ENCODE data around the gene ATP8B2. TPM values are rescaled to one million over a fixed set of nuclear protein-coding genes. Genes with fewer than 3 reads are reported as not detected.
"Not testable (repeated sequence)": the region's sequence is repeated elsewhere in the genome, so short reads cannot be mapped to it uniquely, and the experiment has no call there.

ATP8B2 gene
- total RNA-seq, 4 donors from 2014 or later = 9.1 to 30.8 (median 19.6) TPM

GRCh38 chr1:154295408-154296235 is 29.7 kb upstream of the ATP8B2 start:
- no peak for DNase-seq (ENCODE audit: low spot score in 2 of 2)
- TF ChIP-seq CTCF (IDR thresholded peaks at IDR 0.05) (no peak), POLR2A (IDR thresholded peaks at IDR 0.05) (no peak)
- intact Hi-C loops (cut with DNase I; ENCODE audit: low total_unique reads) = no loop called here
- H3K4me3 ChIP-seq (ENCODE audit: low read depth, poor library complexity, severe bottlenecking) = no peak overlapping the region
- WGBS, 2 donors = 77 to 82% methylated on average over 8 of the region's 8 CpGs

- intact Hi-C loops (cut with DNase I; ENCODE audit: low total_unique reads) = no loop called here
- H3K4me3 ChIP-seq (ENCODE audit: low read depth, poor library complexity, severe bottlenecking) = no peak overlapping the region
- WGBS, 2 donors = 77 to 100% methylated on average over 1 of the region's 1 CpG
- no peak for TF ChIP-seq CTCF (IDR thresholded peaks at IDR 0.05)
- TF ChIP-seq POLR2A (IDR thresholded peaks at IDR 0.05) = no peak
- DNase-seq (ENCODE audit: low spot score in 2 of 2) = no peak
Measured at GRCh38 chr1:154301582-154301981, 23.7 kb upstream of the ATP8B2 start.

DNA sequence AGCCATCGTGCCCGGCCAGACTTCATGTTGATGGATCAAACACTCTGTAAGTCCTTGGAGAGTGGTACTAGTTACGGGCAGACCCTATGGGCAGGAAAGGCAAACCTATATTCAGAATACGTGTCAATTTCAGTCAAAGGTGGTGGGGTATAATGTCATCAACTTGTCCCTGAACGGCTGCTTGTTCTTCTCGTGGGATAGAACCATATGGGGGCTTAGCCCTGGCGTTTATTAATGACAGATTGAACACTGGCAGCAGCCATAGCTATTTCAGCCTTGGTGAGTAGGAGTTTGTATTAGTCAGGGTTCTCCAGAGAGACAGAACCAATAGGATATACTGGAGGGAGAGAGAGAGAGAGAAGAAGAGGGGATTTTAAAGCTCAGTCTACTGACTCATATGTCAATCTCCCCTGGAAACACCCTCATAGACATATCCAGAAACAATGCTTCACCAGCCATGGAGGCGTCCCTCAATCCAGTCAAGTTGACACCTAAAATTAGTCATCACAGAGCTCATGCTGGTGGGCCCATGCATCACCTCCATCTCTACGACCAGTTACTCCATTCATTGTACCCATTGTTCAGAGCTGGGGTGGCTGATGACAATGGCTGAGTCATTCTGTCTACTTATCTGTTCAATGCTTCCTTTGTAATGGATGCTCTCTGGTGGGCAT is 20.5 kb upstream of the ATP8B2 start:
- WGBS, 2 donors = 80 to 88% methylated on average over 9 of the region's 9 CpGs
- DNase-seq (ENCODE audit: low spot score in 2 of 2) = no peak
- intact Hi-C loops (cut with DNase I; ENCODE audit: low total_unique reads) = no loop called here
- TF ChIP-seq CTCF (IDR thresholded peaks at IDR 0.05) = no peak
- TF ChIP-seq POLR2A (IDR thresholded peaks at IDR 0.05) = no peak
- H3K4me3 ChIP-seq (ENCODE audit: low read depth, poor library complexity, severe bottlenecking) = no peak overlapping the region

- WGBS, 2 donors = 78 to 89% methylated on average over 3 of the region's 3 CpGs
- no peak for TF ChIP-seq CTCF (IDR thresholded peaks at IDR 0.05)
- no peak for TF ChIP-seq POLR2A (IDR thresholded peaks at IDR 0.05)
- intact Hi-C loops (cut with DNase I; ENCODE audit: low total_unique reads) = no loop called here
- DNase-seq (ENCODE audit: low spot score in 2 of 2) = no peak
- no peak overlapping the region for H3K4me3 ChIP-seq (ENCODE audit: low read depth, poor library complexity, severe bottlenecking)
Measured at GRCh38 chr1:154306151-154306550, 19.2 kb upstream of the ATP8B2 start.

GRCh38 chr1:154307670-154308270 is 17.6 kb upstream of the ATP8B2 start:
- H3K4me3 ChIP-seq (ENCODE audit: low read depth, poor library complexity, severe bottlenecking); DNase-seq (ENCODE audit: low spot score in 2 of 2); intact Hi-C loops (cut with DNase I; ENCODE audit: low total_unique reads): not testable (repeated sequence)
- 33 to 40% methylated on average over 4 of the region's 4 CpGs for WGBS, 2 donors

GRCh38 chr1:154309136-154309535 is 16.2 kb upstream of the ATP8B2 start:
- intact Hi-C loops (cut with DNase I; ENCODE audit: low total_unique reads); H3K4me3 ChIP-seq (ENCODE audit: low read depth, poor library complexity, severe bottlenecking); DNase-seq (ENCODE audit: low spot score in 2 of 2): not testable (repeated sequence)
- 78 to 87% methylated on average over 7 of the region's 7 CpGs for WGBS, 2 donors

DNA sequence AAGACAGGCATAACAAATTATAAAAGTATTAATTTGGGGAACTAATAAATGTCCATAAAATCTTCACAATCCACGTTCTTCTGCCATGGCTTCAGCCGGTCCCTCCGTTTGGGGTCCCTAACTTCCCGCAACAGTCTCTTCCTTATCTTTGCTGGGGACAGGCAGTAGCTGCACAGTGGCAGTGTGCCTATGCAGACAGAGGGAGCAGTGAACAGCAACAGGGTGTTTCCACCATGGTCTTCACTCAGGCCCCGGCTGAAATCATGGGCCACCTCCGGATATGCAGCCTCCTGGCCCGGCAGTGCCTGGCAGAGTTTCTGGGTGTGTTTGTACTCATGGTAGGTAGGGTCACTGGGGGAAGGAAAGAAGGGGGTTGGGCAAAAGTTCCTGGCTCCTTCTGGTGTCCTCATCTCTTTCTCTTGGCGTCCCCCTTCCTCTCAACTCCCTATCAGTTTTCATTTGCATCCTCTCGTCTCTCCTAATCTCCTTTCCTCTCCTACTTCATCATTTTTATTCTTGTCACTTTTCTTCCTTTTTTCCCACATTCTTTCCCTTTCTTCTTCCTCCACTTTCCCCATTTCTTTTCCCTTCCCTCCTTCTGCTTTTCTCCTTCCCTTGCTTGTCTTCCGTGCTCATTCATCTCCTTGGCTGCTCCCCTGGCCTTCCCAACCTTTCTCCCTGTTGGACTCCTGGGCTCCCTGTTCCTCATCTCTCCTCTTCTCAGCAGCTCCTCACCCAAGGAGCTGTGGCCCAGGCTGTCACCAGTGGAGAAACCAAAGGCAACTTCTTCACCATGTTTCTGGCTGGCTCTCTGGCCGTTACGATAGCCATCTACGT is 12.9 kb upstream of the ATP8B2 start:
- 86% methylated on average over 13 of the region's 13 CpGs for WGBS, 2 donors
- DNase-seq (ENCODE audit: low spot score in 2 of 2); H3K4me3 ChIP-seq (ENCODE audit: low read depth, poor library complexity, severe bottlenecking); intact Hi-C loops (cut with DNase I; ENCODE audit: low total_unique reads): not testable (repeated sequence)
